SH-SY5Y (cell line): ENCODE results near the gene CRYBG1.

ENCODE experiments used
- GATA2 ChIP-seq: IDR thresholded peaks from 2 replicates; pipeline ENCODE4 v1.6.1; 2011; ENCODE audit warnings: mild to moderate bottlenecking, low read depth, low read length
- GATA3 ChIP-seq: IDR thresholded peaks from 2 replicates; pipeline ENCODE4 v1.6.1; 2011; ENCODE audit warnings: low read depth, mild to moderate bottlenecking, low read length, moderate library complexity

Gene CRYBG1

GRCh38 chr6:106525107-106525881, 164.8 kb downstream of the CRYBG1 start:
- no peak for TF ChIP-seq GATA2
- TF ChIP-seq GATA3 = no peak

GRCh38 chr6:106525882-106526275, 165.4 kb downstream of the CRYBG1 start:
- TF ChIP-seq GATA3 (no peak), GATA2 (no peak)

GRCh38 chr6:106527117-106527516, 166.6 kb downstream of the CRYBG1 start:
- TF ChIP-seq GATA3 (no peak), GATA2 (no peak)

GRCh38 chr6:106527979-106528378, 167.5 kb downstream of the CRYBG1 start:
- TF ChIP-seq GATA2 = no peak
- TF ChIP-seq GATA3 = no peak

- TF ChIP-seq GATA3 = no peak
- TF ChIP-seq GATA2 = no peak
These were observed 168.0 kb downstream of the CRYBG1 start for GRCh38 chr6:106528521-106528920.

GRCh38 chr6:106529438-106529837, 168.9 kb downstream of the CRYBG1 start:
- TF ChIP-seq GATA2 (no peak), GATA3 (no peak)

GRCh38 chr6:106530026-106530425, 169.5 kb downstream of the CRYBG1 start:
- TF ChIP-seq GATA2 (no peak), GATA3 (no peak)

- TF ChIP-seq GATA3 (no peak), GATA2 (no peak)
These were observed 170.0 kb downstream of the CRYBG1 start for GRCh38 chr6:106530502-106530901.

GRCh38 chr6:106533054-106533453, 172.5 kb downstream of the CRYBG1 start:
- TF ChIP-seq GATA2 (no peak), GATA3 (no peak)

GRCh38 chr6:106534004-106534403, 173.5 kb downstream of the CRYBG1 start:
- TF ChIP-seq GATA3 (no peak), GATA2 (no peak)

- no peak for TF ChIP-seq GATA3
- no peak for TF ChIP-seq GATA2
These were observed 174.1 kb downstream of the CRYBG1 start for GRCh38 chr6:106534564-106534982.

- no peak for TF ChIP-seq GATA3
- TF ChIP-seq GATA2 = no peak
These were observed 174.5 kb downstream of the CRYBG1 start for GRCh38 chr6:106535012-106535411.

- TF ChIP-seq GATA2 (no peak), GATA3 (no peak)
These were observed 175.8 kb downstream of the CRYBG1 start for GRCh38 chr6:106536357-106536756.

- TF ChIP-seq GATA2 (no peak), GATA3 (no peak)
These were observed 176.3 kb downstream of the CRYBG1 start for GRCh38 chr6:106536851-106537250.

- TF ChIP-seq GATA2 = no peak
- TF ChIP-seq GATA3 = no peak
These were observed 177.1 kb downstream of the CRYBG1 start for GRCh38 chr6:106537662-106538061.
